HG03442 (cell line): Measurements from ENCODE around the gene C1QC.

Source experiments
- ATAC-seq: cut with Tn5 transposase; IDR thresholded peaks from one replicate; pipeline ENCODE4 v1.9.1; 2021; ENCODE audit warnings: mild to moderate bottlenecking, moderate library complexity; ENCODE audit not compliant: unreplicated experiment

The C1QC gene

GRCh38 chr1:22619252-22619651 lies 24.2 kb upstream of the C1QC start:
- ATAC-seq, result no peak

- ATAC-seq, result no peak
These were observed 23.6 kb upstream of the C1QC start for GRCh38 chr1:22619798-22620197.

DNA sequence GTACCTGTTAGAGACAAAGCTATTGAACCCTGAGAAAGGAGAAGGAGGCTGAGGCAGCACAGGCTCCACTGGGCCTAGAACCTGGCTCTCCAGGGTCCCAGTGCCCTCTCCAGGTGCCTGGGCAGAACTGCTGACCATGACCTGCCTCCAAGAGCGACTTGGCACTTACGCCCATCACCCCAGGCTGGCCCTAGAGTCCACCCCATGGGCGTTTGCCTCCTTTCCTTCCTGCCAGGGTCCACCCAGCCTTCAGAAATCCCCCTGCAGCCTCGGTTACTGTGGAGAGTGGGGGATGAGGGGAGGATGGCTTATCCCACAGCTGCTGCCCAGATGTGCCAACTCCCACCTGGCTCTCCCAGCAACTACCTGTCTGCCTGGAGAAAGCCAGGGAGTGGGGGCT lies 21.7 kb upstream of the C1QC start:
- no peak for ATAC-seq

GRCh38 chr1:22625262-22625925 lies 18.0 kb upstream of the C1QC start:
- no peak for ATAC-seq

DNA sequence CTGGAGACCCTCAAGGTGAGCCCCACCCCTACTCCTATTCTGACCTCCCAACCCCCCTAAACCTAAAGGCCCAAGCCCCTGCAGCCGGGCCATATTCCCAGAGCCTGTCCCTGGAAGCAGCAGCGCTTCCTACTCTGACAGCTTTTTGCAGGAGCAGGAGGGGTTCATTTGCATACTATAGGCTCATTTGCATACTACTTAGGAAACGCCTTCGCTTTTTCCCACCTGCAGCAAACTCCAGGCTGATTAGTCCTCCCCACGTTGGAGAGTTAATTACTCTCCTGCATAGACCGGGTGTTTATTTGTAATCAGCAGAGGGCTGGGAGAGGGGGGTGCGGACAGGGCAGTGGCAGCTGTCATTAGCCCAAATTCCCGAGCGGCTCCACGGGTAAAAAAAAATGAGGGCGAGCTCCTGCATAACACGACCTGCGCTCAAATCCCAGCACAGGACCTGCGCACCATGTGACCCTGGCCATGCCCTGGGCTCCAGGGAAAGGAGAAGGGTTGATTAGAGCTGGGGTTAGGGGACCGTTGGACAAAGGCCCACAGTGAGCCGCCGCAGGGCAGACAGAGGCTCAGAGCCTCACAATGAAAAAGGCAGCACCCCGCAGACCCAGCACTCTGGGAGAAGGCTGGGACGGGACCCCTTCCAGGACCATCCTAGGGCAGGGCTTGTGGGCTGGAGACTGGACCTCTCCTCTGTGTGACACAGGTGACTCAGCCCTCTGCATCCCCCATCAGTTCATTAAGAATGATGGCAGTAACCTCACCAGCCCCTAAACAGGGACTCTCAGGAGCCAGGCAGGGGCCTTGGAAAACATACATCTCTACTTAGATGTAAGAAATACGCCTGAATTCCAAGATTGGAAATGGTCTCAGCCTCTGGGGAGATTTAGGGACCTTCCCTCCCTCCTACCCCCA lies 16.9 kb upstream of the C1QC start:
- ATAC-seq, result no peak

GRCh38 chr1:22627331-22627730 lies 16.1 kb upstream of the C1QC start:
- no peak for ATAC-seq

GRCh38 chr1:22628698-22629444 lies 14.6 kb upstream of the C1QC start:
- ATAC-seq, result no peak

DNA sequence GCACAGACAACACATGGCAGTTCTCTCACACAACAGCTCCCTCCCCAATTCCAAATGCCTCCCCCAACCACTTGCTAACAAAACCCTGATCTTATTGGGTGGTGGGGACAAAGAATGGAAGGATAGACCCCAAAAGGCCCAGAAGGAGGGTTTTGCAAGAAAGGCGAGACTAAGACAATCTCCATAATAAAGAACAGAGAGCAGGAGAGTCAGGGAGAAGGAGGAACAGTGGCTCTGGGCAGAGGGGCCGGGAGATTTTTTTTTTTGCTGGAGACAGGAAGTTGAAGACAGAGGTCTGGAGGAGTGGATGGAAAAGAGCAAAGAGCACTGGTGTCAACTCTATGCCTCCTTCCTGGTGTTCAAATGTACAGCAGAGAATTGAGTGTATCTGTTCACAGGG lies 13.5 kb upstream of the C1QC start:
- no peak for ATAC-seq

DNA sequence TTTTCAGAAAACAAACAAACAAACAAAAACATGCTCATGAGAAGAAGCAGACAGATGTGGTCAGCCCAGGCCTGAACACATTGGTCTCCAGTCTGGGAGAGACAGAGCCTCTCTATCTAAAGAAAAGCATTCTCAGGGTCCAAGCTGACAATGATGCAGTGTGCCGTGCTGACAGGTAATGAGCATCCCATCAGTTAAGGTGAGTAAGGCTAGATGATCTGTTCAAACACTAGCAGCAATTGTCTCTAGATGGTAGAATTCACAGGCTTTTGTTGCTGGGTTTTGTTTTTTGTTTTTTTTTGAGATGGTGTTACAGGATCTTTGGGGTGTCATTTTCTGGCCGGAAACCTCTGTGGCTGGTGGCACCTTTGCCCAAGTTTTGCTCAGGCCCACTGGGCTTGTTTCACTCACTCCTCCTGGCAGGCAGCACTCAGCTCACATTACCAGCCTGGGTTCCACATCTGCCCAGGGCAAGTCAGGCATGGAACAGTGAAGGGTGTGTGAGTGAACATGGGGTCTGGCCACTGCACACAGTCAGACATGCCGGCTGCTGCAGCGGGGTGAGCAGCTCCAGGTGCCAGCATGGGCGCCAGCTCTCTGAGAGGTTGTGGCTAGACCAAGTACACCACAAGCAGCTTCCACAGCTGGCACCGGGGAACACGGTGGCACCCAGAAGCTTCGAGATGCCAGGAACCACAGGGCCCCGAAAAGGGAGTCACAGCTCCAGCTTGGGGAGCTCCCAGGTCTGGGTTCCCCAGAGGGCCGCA lies 9.6 kb upstream of the C1QC start:
- ATAC-seq, result no peak

GRCh38 chr1:22635436-22635835 lies 8.0 kb upstream of the C1QC start:
- no peak for ATAC-seq

GRCh38 chr1:22636353-22636752 lies 7.1 kb upstream of the C1QC start, which contains the start of gene C1QA:
Gene C1QA (plus strand): TSS chr1:22636628. CDS start chr1:22637617, 989 bp downstream.
- ATAC-seq, result no peak

DNA sequence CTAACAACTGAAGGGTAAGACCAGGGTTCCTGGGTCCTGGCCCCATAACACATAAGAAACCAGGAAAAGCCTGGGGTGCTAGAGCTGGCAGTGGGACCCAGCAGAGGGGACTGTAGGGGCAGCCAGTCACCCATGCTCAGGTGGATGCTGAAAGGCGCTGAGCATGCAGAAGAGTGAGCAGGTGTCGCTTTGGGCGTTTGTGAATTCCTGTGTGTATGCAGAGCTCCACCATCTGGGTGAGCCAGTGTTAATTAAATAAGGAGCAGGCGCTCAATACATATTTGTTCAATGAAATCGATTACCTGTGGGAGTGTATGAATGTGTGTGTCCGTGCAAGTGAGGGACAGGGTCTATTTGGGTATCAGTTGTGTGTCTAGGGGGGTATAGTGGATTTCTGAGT lies 6.5 kb upstream of the C1QC start:
- ATAC-seq, result no peak

GRCh38 chr1:22637907-22638445 lies 5.5 kb upstream of the C1QC start:
- ATAC-seq, result no peak

DNA sequence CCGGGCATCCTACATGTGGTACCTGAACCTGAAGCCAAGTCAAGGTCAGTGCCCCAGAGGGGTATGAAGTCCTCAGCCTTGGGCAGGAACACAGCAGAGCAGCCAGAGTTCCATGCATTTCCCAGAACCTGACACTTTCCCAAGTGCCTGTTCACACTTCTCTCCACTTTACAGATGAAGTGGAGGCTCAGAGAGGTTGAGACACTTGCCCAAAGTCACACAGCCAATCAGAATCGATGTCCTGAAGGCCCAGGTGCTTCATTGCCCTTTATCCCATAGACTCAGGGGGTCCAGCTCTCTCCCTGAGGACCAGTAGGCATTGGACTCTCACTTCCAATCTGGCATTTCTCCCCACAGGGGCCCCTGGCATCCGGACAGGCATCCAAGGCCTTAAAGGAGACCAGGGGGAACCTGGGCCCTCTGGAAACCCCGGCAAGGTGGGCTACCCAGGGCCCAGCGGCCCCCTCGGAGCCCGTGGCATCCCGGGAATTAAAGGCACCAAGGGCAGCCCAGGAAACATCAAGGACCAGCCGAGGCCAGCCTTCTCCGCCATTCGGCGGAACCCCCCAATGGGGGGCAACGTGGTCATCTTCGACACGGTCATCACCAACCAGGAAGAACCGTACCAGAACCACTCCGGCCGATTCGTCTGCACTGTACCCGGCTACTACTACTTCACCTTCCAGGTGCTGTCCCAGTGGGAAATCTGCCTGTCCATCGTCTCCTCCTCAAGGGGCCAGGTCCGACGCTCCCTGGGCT lies 4.8 kb upstream of the C1QC start:
- no peak for ATAC-seq

DNA sequence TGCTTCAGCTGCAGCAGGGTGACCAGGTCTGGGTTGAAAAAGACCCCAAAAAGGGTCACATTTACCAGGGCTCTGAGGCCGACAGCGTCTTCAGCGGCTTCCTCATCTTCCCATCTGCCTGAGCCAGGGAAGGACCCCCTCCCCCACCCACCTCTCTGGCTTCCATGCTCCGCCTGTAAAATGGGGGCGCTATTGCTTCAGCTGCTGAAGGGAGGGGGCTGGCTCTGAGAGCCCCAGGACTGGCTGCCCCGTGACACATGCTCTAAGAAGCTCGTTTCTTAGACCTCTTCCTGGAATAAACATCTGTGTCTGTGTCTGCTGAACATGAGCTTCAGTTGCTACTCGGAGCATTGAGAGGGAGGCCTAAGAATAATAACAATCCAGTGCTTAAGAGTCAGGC lies 4.1 kb upstream of the C1QC start:
- ATAC-seq, result no peak

GRCh38 chr1:22641247-22641646 lies 2.2 kb upstream of the C1QC start:
- no peak for ATAC-seq

- ATAC-seq, result no peak
These were observed 1.4 kb upstream of the C1QC start for GRCh38 chr1:22641906-22642636.

- ATAC-seq, result no peak
These were observed 495 bp downstream of the C1QC start for GRCh38 chr1:22643928-22644327.

DNA sequence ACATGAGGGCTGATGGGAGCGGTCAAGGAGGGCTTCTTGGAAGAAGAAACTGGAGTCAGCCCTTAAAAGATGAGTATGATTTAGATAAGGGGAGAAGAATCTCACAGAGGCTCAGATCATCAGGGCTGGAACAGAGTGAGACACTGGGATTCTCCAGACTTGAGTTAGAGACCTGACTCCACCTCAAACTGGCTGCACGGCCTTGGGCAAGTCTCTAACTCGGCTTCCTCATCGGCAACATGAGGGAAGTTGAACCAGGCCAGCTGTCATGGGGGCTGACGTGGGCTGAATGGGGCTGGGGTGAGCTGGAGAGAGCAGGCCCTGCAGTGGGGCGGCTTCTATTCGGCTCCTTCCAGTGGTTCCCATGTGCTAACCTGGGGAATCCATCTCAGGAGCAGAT lies 2.5 kb downstream of the C1QC start:
- no peak for ATAC-seq
